Ovary (tissue), 3 donors: ENCODE data around the gene FOCAD.

Source experiments
- CTCF ChIP-seq, 3 donors: fragments of 450-650 bp in 2 of 3; fragments of 200-600 bp in 1 of 3; IDR thresholded peaks; one replicate each; pipeline versions ENCODE4 v1.5.1 to v1.8.0; 2016 to 2022; ENCODE audit warnings: antibody characterized with exemption in 3 of 3, mild to moderate bottlenecking in 1 of 3
- POLR2A ChIP-seq: fragments of 450-650 bp; IDR thresholded peaks from one replicate; pipeline ENCODE4 v1.6.1; 2017; ENCODE audit warnings: antibody characterized with exemption, mild to moderate bottlenecking, moderate library complexity
- donor health status: DM: no; HTN: no; CAD: no.

- TF ChIP-seq CTCF (IDR thresholded peaks at IDR 0.05) (no peak), POLR2A (no peak)
Observed at GRCh38 chr9:20722221-20722620, 38.2 kb downstream of the FOCAD start.
